Measurements from ENCODE around the gene NUDT14.

- TF ChIP-seq YY1 (IDR thresholded peaks at IDR 0.05; ENCODE audit: insufficient read depth, insufficient read length), result no peak
- TF ChIP-seq ZNF274 (IDR thresholded peaks at IDR 0.05; ENCODE audit: low read depth, low read length), result no peak
- no peak for TF ChIP-seq SUZ12 (IDR thresholded peaks at IDR 0.05; ENCODE audit: extremely low read depth, insufficient read depth, insufficient read length)
Observed at GRCh38 chr14:105211758-105212089, 30.6 kb upstream of the NUDT14 start.
